Astrocyte of the hippocampus (primary cell): Measurements from ENCODE around the gene PIK3R4.

Source experiments
- DNase-seq: peaks from one replicate; pipeline ENCODE4 v3.0.0; 2011; ENCODE audit warnings: low read depth, low spot score

Gene PIK3R4

GRCh38 chr3:130640027-130640426, 106.6 kb downstream of the PIK3R4 start:
- no peak for DNase-seq

- no peak for DNase-seq
Observed at GRCh38 chr3:130636480-130637234, 110.0 kb downstream of the PIK3R4 start.

GRCh38 chr3:130635978-130636377, 110.7 kb downstream of the PIK3R4 start:
- DNase-seq, result no peak

- no peak for DNase-seq
Observed at GRCh38 chr3:130635285-130635684, 111.3 kb downstream of the PIK3R4 start.
